H1 (cell line): ENCODE measurements around the gene ACOT11. TPM values are rescaled to one million over a fixed set of nuclear protein-coding genes. Genes with fewer than 3 reads are reported as not detected.

ENCODE experiments used
- CTCF ChIA-PET: fragments of 300-600 bp; sonication (Branson Sonifier 250); formaldehyde crosslinking; loops from one replicate; lab custom pipeline; 2021; ENCODE audit not compliant: partially characterized antibody; lab: Charles Lee
- POLR2A ChIA-PET: fragments of 300-600 bp; sonication (Branson Sonifier 250); formaldehyde crosslinking; loops from one replicate; lab custom pipeline; 2021; ENCODE audit warnings: inconsistent platforms; ENCODE audit not compliant: partially characterized antibody; lab: Charles Lee
- DNase-seq, 2 experiments: peaks; one replicate each; pipeline versions ENCODE4 v3.0.0 to v3.0.0-alpha.2; 2010 to 2022; ENCODE audit warnings: low spot score in 2 of 2, low read depth in 1 of 2, mixed read lengths in 1 of 2
- FAIRE-seq: peaks from 2 replicates; lab custom pipeline; 2011; peaks lifted over from hg19 to GRCh38; lab: Jason Lieb, UNC
- H2AFZ ChIP-seq: 2 replicates; pipeline ENCODE4 v1.8.1; 2012; ENCODE audit warnings: low read length, inconsistent platforms
- H2AK5ac ChIP-seq: 2 replicates; pipeline ENCODE4 v1.6.1; 2013; ENCODE audit warnings: low read depth, low read length
- H2BK120ac ChIP-seq: replicated peaks from 2 replicates; pipeline ENCODE3; 2013; ENCODE audit warnings: low read depth, low read length, inconsistent platforms
- H2BK12ac ChIP-seq: 2 replicates; pipeline ENCODE4 v1.6.1; 2013; ENCODE audit warnings: low read depth, low read length
- H2BK15ac ChIP-seq: 2 replicates; pipeline ENCODE4 v1.6.1; 2013; ENCODE audit warnings: low read length
- H2BK20ac ChIP-seq: 2 replicates; pipeline ENCODE4 v1.6.1; 2013; ENCODE audit warnings: low read length
- H2BK5ac ChIP-seq: 2 replicates; pipeline ENCODE4 v1.6.1; 2013; ENCODE audit warnings: low read depth, low read length
- H3K14ac ChIP-seq: 2 replicates; pipeline ENCODE4 v1.6.1; 2013; ENCODE audit warnings: inconsistent platforms; ENCODE audit not compliant: insufficient read length
- H3K18ac ChIP-seq: 2 replicates; pipeline ENCODE4 v1.6.1; 2013; ENCODE audit warnings: low read length; ENCODE audit errors: extremely low read depth
- H3K23ac ChIP-seq: 2 replicates; pipeline ENCODE4 v1.6.1; 2013; ENCODE audit warnings: inconsistent platforms; ENCODE audit not compliant: insufficient read length
- H3K23me2 ChIP-seq: 2 replicates; pipeline ENCODE4 v1.6.1; 2013; ENCODE audit warnings: low read depth, low read length
- H3K27ac ChIP-seq: 2 replicates; pipeline ENCODE4 v1.6.1; 2011; ENCODE audit warnings: low read depth, low read length, inconsistent platforms
- H3K27me3 ChIP-seq, 4 experiments: replicated peaks in 1 of 4; 1 replicate in 1 of 4; 2 replicates in 3 of 4; pipeline versions ENCODE4 v1.6.1 to v1.8.1; 2011 to 2013; ENCODE audit warnings: low read length in 3 of 4, mild to moderate bottlenecking in 3 of 4, inconsistent platforms in 2 of 4, mixed read lengths in 2 of 4, moderate library complexity in 1 of 4; ENCODE audit not compliant: control insufficient read depth in 3 of 4, insufficient read depth in 3 of 4; ENCODE audit errors: extremely low read depth in 1 of 4
- H3K36me3 ChIP-seq, 4 experiments: 2 replicates each; pipeline versions ENCODE4 v1.6.1 to v1.8.1; 2011 to 2013; ENCODE audit warnings: mild to moderate bottlenecking in 4 of 4, low read length in 3 of 4, moderate library complexity in 2 of 4, control low read depth in 1 of 4, inconsistent platforms in 1 of 4; ENCODE audit not compliant: insufficient read depth in 4 of 4, control insufficient read depth in 2 of 4
- H3K4ac ChIP-seq: replicated peaks from 2 replicates; pipeline ENCODE3; 2013; ENCODE audit warnings: low read length, low read depth, mixed read lengths, inconsistent platforms; ENCODE audit not compliant: insufficient read length
- H3K4me1 ChIP-seq, 4 experiments: replicated peaks in 1 of 4; 1 replicate in 1 of 4; 2 replicates in 3 of 4; pipeline versions ENCODE4 v1.6.1 to v1.8.1; 2011 to 2013; ENCODE audit warnings: low read length in 3 of 4, inconsistent platforms in 2 of 4, mixed read lengths in 1 of 4; ENCODE audit not compliant: insufficient read depth in 4 of 4, control insufficient read depth in 3 of 4
- H3K4me2 ChIP-seq, 2 experiments: 2 replicates each; pipeline versions ENCODE4 v1.6.1 to v1.8.1; 2011 to 2013; ENCODE audit warnings: low read depth in 2 of 2, low read length in 2 of 2, control low read depth in 1 of 2, inconsistent platforms in 1 of 2, mild to moderate bottlenecking in 1 of 2; ENCODE audit not compliant: insufficient read depth in 1 of 2
- H3K4me3 ChIP-seq, 4 experiments: fragments of 200-600, 300-600 bp in 1 of 4; sonication (generic), shearing (Covaris generic), sonication (Bioruptor Twin) in 1 of 4; 2 replicates each; pipeline versions ENCODE4 v1.5.1 to v1.8.1; 2011 to 2016; ENCODE audit warnings: low read length in 4 of 4, low read depth in 3 of 4, control low read depth in 2 of 4, inconsistent platforms in 2 of 4, mild to moderate bottlenecking in 2 of 4, mixed read lengths in 1 of 4, moderate library complexity in 1 of 4; ENCODE audit not compliant: insufficient read depth in 2 of 4; ENCODE audit errors: extremely low read depth in 1 of 4
- H3K56ac ChIP-seq: replicated peaks from 2 replicates; pipeline ENCODE3; 2013; ENCODE audit warnings: low read depth, mild to moderate bottlenecking, mixed read lengths, low read length, inconsistent platforms; ENCODE audit not compliant: insufficient read length
- H3K79me1 ChIP-seq: 2 replicates; pipeline ENCODE4 v1.6.1; 2013; ENCODE audit warnings: low read depth, low read length, control low read depth
- H3K79me2 ChIP-seq, 2 experiments: 2 replicates each; pipeline versions ENCODE4 v1.6.1 to v1.8.1; 2012 to 2013; ENCODE audit warnings: low read length in 2 of 2, mild to moderate bottlenecking in 2 of 2, inconsistent platforms in 1 of 2; ENCODE audit not compliant: insufficient read depth in 2 of 2, control insufficient read depth in 1 of 2
- H3K9ac ChIP-seq, 4 experiments: replicated peaks in 1 of 4; 1 replicate in 1 of 4; 2 replicates in 3 of 4; pipeline versions ENCODE4 v1.6.1 to v1.8.1; 2011 to 2013; ENCODE audit warnings: low read depth in 3 of 4, low read length in 3 of 4, control low read depth in 2 of 4, mild to moderate bottlenecking in 2 of 4, moderate library complexity in 2 of 4, inconsistent platforms in 1 of 4; ENCODE audit errors: extremely low read depth in 1 of 4
- H3K9me3 ChIP-seq, 2 experiments: 2 replicates each; pipeline versions ENCODE4 v1.6.1 to v1.8.1; 2012 to 2013; ENCODE audit warnings: mild to moderate bottlenecking in 2 of 2, moderate library complexity in 2 of 2, control low read depth in 1 of 2, inconsistent platforms in 1 of 2, low read depth in 1 of 2, low read length in 1 of 2, mixed read lengths in 1 of 2; ENCODE audit not compliant: insufficient read depth in 2 of 2
- H4K20me1 ChIP-seq, 2 experiments: replicated peaks in 1 of 2; 2 replicates each; pipeline versions ENCODE3 to v1.8.1; 2011 to 2013; ENCODE audit warnings: inconsistent platforms in 2 of 2, low read length in 2 of 2, mild to moderate bottlenecking in 1 of 2; ENCODE audit not compliant: insufficient read depth in 2 of 2, control insufficient read depth in 1 of 2
- H4K5ac ChIP-seq: 2 replicates; pipeline ENCODE4 v1.6.1; 2013; ENCODE audit warnings: low read length, low read depth, mixed read lengths, inconsistent platforms; ENCODE audit not compliant: insufficient read length
- H4K8ac ChIP-seq: 2 replicates; pipeline ENCODE4 v1.8.0; 2013; ENCODE audit warnings: mild to moderate bottlenecking, moderate library complexity, low read length, inconsistent platforms; ENCODE audit not compliant: insufficient read depth; ENCODE audit errors: extremely low read depth
- H4K91ac ChIP-seq: replicated peaks from 2 replicates; pipeline ENCODE3; 2013; ENCODE audit warnings: low read length, mixed read lengths, inconsistent platforms; ENCODE audit not compliant: insufficient read length
- CHD2 ChIP-seq: IDR thresholded peaks from 2 replicates; pipeline ENCODE4 v1.6.1; 2012; ENCODE audit warnings: low read length, improper control_type of control experiment
- RAD21 ChIP-seq, 2 experiments: IDR thresholded peaks in 1 of 2; conservative IDR thresholded peaks in 1 of 2; 2 replicates each; pipeline ENCODE4 v1.6.1; 2011; ENCODE audit warnings: low read depth in 2 of 2, low read length in 2 of 2, improper control_type of control experiment in 1 of 2, inconsistent platforms in 1 of 2, mild to moderate bottlenecking in 1 of 2, moderate library complexity in 1 of 2
- SUZ12 ChIP-seq: fragments of 200-600 bp; sonication (generic); IDR thresholded peaks from 2 replicates; pipeline ENCODE4 v1.6.1; 2012; ENCODE audit warnings: mild to moderate bottlenecking, inconsistent platforms, low read length, moderate library complexity, mixed read lengths
- TAF1 ChIP-seq: IDR thresholded peaks from 2 replicates; pipeline ENCODE4 v1.6.1; 2011; ENCODE audit warnings: mild to moderate bottlenecking, low read depth, low read length
- WGBS, 2 experiments: shearing (Covaris generic) in 1 of 2; methylation state at CpG; one replicate each; pipeline versions ENCODE4 v1.1.6 to v1.1.7; 2013 to 2015; ENCODE audit warnings: low lambda C conversion rate in 2 of 2, mixed read lengths in 2 of 2, inconsistent platforms in 1 of 2, low coverage in 1 of 2, missing lambda C conversion rate in 1 of 2; ENCODE audit not compliant: insufficient replicate concordance in 2 of 2, insufficient coverage in 1 of 2, insufficient read length in 1 of 2; ENCODE audit errors: extremely low coverage in 1 of 2, missing lambda C conversion rate in 1 of 2; 5-methylcytosine and 5-hydroxymethylcytosine counted together
- polyA plus RNA-seq, 7 experiments: library from polyadenylated mRNA; depleted of rRNA in 3 of 7; stranded (reverse) in 5 of 7; unstranded in 2 of 7; fragments of >200 nt in 5 of 7; fragments of 200-250 nt in 2 of 7; gene quantifications; 1 replicate in 5 of 7; 2 replicates in 1 of 7; 4 replicates in 1 of 7; pipeline versions ENCODE4 v1.2.1 to v1.2.3, GENCODE V29; 2011 to 2013; ENCODE audit warnings: missing spikeins in 2 of 7, mixed read lengths in 2 of 7
- total RNA-seq: library from RNA; stranded (reverse); fragmentation: NEBNext Ultra II Directional; extraction: Animal tissue kit (Norgen Biotek cat#: 25700); gene quantifications from 2 replicates; pipeline ENCODE4 v1.2.1, GENCODE V29; 2021

Gene ACOT11
- total and polyA plus RNA-seq, 2 of the 8 experiments (the other 6 are each of a cell fraction or from before 2014, with no cell fraction given) = 3.8 to 4.5 TPM

DNA sequence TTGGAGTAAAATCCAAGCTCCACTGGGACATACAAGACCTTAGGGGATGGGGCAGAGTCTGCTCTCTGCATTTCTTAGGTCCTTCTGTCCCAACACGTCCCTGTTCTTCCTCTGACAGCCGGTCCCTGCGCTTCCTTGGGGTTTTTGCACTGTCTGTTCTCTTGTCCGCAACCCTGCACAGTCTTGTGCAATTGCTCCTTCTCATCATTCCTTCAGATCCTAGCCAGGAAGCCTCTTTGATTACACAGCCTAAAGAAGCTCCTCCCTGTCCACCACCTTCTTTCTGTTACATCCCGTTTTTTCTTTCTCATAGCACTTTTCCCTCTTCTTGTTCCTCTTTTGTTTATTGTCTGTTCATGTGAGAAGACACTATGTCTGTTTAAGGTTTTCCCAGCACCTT lies 19.9 kb downstream of the ACOT11 start:
- Histone ChIP-seq H4K20me1 (no peaks in the 10 kb centered on the region), H2BK120ac (no peak overlapping the region), H3K9ac (no peak overlapping the region), H3K4me3 (no peak overlapping the region), H3K23me2 (no peaks in the 10 kb centered on the region), H3K36me3 (no peaks in the 10 kb centered on the region), H3K27me3 (no peaks in the 10 kb centered on the region; a peak in 1 of 7 replicates), H2BK15ac (peak overlapping the region; percentile 92; the same call in 1 of the 2 replicates), H4K5ac (no peak overlapping the region), H4K8ac (no peak overlapping the region), H2BK5ac (no peak overlapping the region), H2BK20ac (no peak overlapping the region), H3K79me2 (no peaks in the 10 kb centered on the region), H4K91ac (no peak overlapping the region), H2AFZ (no peak overlapping the region), H3K56ac (no peak overlapping the region), H3K23ac (no peak overlapping the region), H3K79me1 (no peaks in the 10 kb centered on the region), H2AK5ac (0 out of 2 replicates have a peak overlapping the region, but pooled peaks have one; percentile 24), H3K4ac (no peak overlapping the region), H3K18ac (peak overlapping the region; percentile 36; the same call in 1 of the 2 replicates), H3K14ac (no peak overlapping the region), H3K4me2 (no peak overlapping the region), H3K27ac (no peak overlapping the region), H3K9me3 (peaks cover 0 to 3% of the 10 kb centered on the region in 2 experiments; a peak in 2 of 4 replicates), H3K4me1 (peaks cover 15 to 32% (median 25%) of the 10 kb centered on the region in 4 experiments), H2BK12ac (peak overlapping the region; percentile 84; the same call in 1 of the 2 replicates)
- DNase-seq = no peak
- POLR2A ChIA-PET = interaction anchor here (1.4 kb wide), 1 partner anchor 9 kb away, joined by 4 read pairs; no protein-coding TSS in a partner anchor
- FAIRE-seq = no peak
- CTCF ChIA-PET = no interaction called here
- TF ChIP-seq SUZ12 (no peak), CHD2 (no peak), RAD21 (IDR thresholded peaks at IDR 0.05 in 1 of 2, conservative IDR thresholded peaks at IDR 0.05 in 1 of 2; ENCODE audit: low read depth in 2 of 2, low read length in 2 of 2) (no peak), TAF1 (no peak)
- 83% methylated on average over 5 of the region's 5 CpGs; no CpG with 5 or more reads in 1 of the 2 experiments for WGBS, 2 experiments
